Measurements from ENCODE around the gene TCEANC.

- TF ChIP-seq, protein P1, sequence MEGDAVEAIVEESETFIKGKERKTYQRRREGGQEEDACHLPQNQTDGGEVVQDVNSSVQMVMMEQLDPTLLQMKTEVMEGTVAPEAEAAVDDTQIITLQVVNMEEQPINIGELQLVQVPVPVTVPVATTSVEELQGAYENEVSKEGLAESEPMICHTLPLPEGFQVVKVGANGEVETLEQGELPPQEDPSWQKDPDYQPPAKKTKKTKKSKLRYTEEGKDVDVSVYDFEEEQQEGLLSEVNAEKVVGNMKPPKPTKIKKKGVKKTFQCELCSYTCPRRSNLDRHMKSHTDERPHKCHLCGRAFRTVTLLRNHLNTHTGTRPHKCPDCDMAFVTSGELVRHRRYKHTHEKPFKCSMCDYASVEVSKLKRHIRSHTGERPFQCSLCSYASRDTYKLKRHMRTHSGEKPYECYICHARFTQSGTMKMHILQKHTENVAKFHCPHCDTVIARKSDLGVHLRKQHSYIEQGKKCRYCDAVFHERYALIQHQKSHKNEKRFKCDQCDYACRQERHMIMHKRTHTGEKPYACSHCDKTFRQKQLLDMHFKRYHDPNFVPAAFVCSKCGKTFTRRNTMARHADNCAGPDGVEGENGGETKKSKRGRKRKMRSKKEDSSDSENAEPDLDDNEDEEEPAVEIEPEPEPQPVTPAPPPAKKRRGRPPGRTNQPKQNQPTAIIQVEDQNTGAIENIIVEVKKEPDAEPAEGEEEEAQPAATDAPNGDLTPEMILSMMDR (IDR thresholded peaks at IDR 0.05; ENCODE audit: borderline replicate concordance, extremely low read depth, low read length, poor library complexity, severe bottlenecking) = no peak
- TF ChIP-seq EZH2 (IDR thresholded peaks at IDR 0.05; ENCODE audit: borderline replicate concordance, low read depth, low read length, severe bottlenecking) = no peak
Observed at GRCh38 chrX:13638826-13639225, 14.1 kb upstream of the TCEANC start.
